GM23338 (cell line): ENCODE results near the gene STK39. TPM values are rescaled to one million over a fixed set of nuclear protein-coding genes. Genes with fewer than 3 reads are reported as not detected.

Experiments used
- ATAC-seq: fragments of 200-7000 bp; cut with Tn5 transposase; 3 replicates; pipeline ENCODE4 v1.9.1; 2020
- DNase-seq: peaks from one replicate; pipeline ENCODE4 v3.0.0-alpha.2; 2015; ENCODE audit warnings: low spot score
- H2AFZ ChIP-seq: fragments of 200-600 bp; sonication (generic); 2 replicates; pipeline ENCODE4 v1.8.0; 2016; ENCODE audit warnings: antibody characterized with exemption, mild to moderate bottlenecking, moderate library complexity
- H3F3A ChIP-seq: fragments of 200-600 bp; sonication (generic); replicated peaks from 2 replicates; pipeline ENCODE4 v1.8.0; 2017; ENCODE audit warnings: antibody characterized with exemption, mixed run types, low read depth
- H3K27ac ChIP-seq: fragments of 200-600 bp; sonication (generic); 2 replicates; pipeline ENCODE4 v1.6.1; 2016; ENCODE audit warnings: low read depth
- H3K27me3 ChIP-seq: fragments of 200-600 bp; sonication (generic); 2 replicates; pipeline ENCODE4 v1.8.0; 2016; ENCODE audit warnings: mild to moderate bottlenecking, mixed run types, moderate library complexity; ENCODE audit not compliant: insufficient read depth
- H3K36me3 ChIP-seq: fragments of 200-600 bp; sonication (generic); 2 replicates; pipeline ENCODE4 v1.8.0; 2016; ENCODE audit warnings: mild to moderate bottlenecking; ENCODE audit not compliant: insufficient read depth
- H3K4me1 ChIP-seq: fragments of 200-600 bp; sonication (generic); 2 replicates; pipeline ENCODE4 v1.8.0; 2016; ENCODE audit warnings: mild to moderate bottlenecking, moderate library complexity; ENCODE audit not compliant: insufficient read depth
- H3K4me2 ChIP-seq: fragments of 200-600 bp; sonication (generic); 2 replicates; pipeline ENCODE4 v1.7.1; 2017; ENCODE audit warnings: mixed run types
- H3K4me3 ChIP-seq: fragments of 200-600 bp; sonication (generic); 2 replicates; pipeline ENCODE4 v1.6.1; 2016; ENCODE audit warnings: mixed run types
- H3K79me2 ChIP-seq: fragments of 200-600 bp; sonication (generic); replicated peaks from 2 replicates; pipeline ENCODE4 v1.8.0; 2017; ENCODE audit warnings: mild to moderate bottlenecking; ENCODE audit not compliant: insufficient read depth
- H3K9me2 ChIP-seq: fragments of 200-600 bp; sonication (generic); 2 replicates; pipeline ENCODE4 v1.8.0; 2017; ENCODE audit not compliant: insufficient read depth
- H4K20me1 ChIP-seq: fragments of 200-600 bp; sonication (generic); replicated peaks from 2 replicates; pipeline ENCODE4 v1.8.0; 2017; ENCODE audit warnings: mild to moderate bottlenecking; ENCODE audit not compliant: insufficient read depth
- H3K27ac Mint-ChIP-seq: 2 replicates; pipeline ENCODE4 v1.8.0; 2020; ENCODE audit warnings: inconsistent platforms, mild to moderate bottlenecking, moderate library complexity, mixed read lengths
- H3K27me3 Mint-ChIP-seq: 3 replicates; pipeline ENCODE4 v1.8.0; 2022; ENCODE audit warnings: low read depth, mild to moderate bottlenecking, moderate library complexity, mixed read lengths, inconsistent platforms; ENCODE audit not compliant: insufficient read depth, poor library complexity
- H3K36me3 Mint-ChIP-seq: 3 replicates; pipeline ENCODE4 v1.8.0; 2021; ENCODE audit warnings: low read depth, mild to moderate bottlenecking, inconsistent platforms, moderate library complexity, mixed read lengths
- H3K4me1 Mint-ChIP-seq: 3 replicates; pipeline ENCODE4 v1.8.0; 2020; ENCODE audit warnings: mild to moderate bottlenecking, inconsistent platforms, mixed read lengths
- H3K4me3 Mint-ChIP-seq: 3 replicates; pipeline ENCODE4 v1.8.0; 2021; ENCODE audit warnings: moderate library complexity, mild to moderate bottlenecking, inconsistent platforms, mixed read lengths
- H3K9me3 Mint-ChIP-seq: 3 replicates; pipeline ENCODE4 v1.8.0; 2020; ENCODE audit warnings: moderate library complexity, mild to moderate bottlenecking, inconsistent platforms, mixed read lengths
- CREB1 ChIP-seq: fragments of 250-450 bp; sonication (Bioruptor Pico); IDR thresholded peaks from 2 replicates; pipeline ENCODE4 v1.5.0; 2020; ENCODE audit warnings: low read depth, mild to moderate bottlenecking, moderate library complexity
- CTCF ChIP-seq, 2 experiments: fragments of 200-600 bp in 1 of 2; sonication (generic) in 1 of 2; conservative IDR thresholded peaks; 2 replicates each; pipeline versions ENCODE4 v1.5.1 to v1.6.1; 2016 to 2017; ENCODE audit warnings: antibody characterized with exemption in 2 of 2, low read depth in 2 of 2, mild to moderate bottlenecking in 2 of 2, moderate library complexity in 1 of 2
- JUNB ChIP-seq: IDR thresholded peaks from one replicate; pipeline ENCODE4 v1.6.1; 2016; ENCODE audit warnings: antibody characterized with exemption; ENCODE audit not compliant: unreplicated experiment
- NANOG ChIP-seq: IDR thresholded peaks from 2 replicates; pipeline ENCODE4 v1.6.1; 2016; ENCODE audit warnings: antibody characterized with exemption, borderline replicate concordance
- ZNF114 ChIP-seq: fragments of 250-450 bp; sonication (Bioruptor Pico); IDR thresholded peaks from 2 replicates; pipeline ENCODE4 v1.5.0; 2020; ENCODE audit warnings: mild to moderate bottlenecking, moderate library complexity
- ZNF331 ChIP-seq: fragments of 250-450 bp; sonication (Bioruptor Pico); IDR thresholded peaks from 2 replicates; pipeline ENCODE4 v1.5.0; 2020; ENCODE audit warnings: low read depth, mild to moderate bottlenecking, moderate library complexity
- polyA plus RNA-seq: library from polyadenylated mRNA; unstranded; fragments of >200 nt; fragmentation: Nextera tagmentation; extraction: Ambion mirVana; gene quantifications from 2 replicates; pipeline ENCODE4 v1.2.1, GENCODE V29; 2016
- total RNA-seq: library from RNA; depleted of rRNA; stranded (reverse); fragments of >200 nt; shearing (Covaris generic); gene quantifications from 2 replicates; pipeline ENCODE4 v1.2.3, GENCODE V29; 2014
- TF ChIP-seq, protein P1 (sequence below): IDR thresholded peaks from 2 replicates; pipeline ENCODE4 v1.6.1; 2016; ENCODE audit warnings: antibody characterized with exemption
- TF ChIP-seq, protein P2 (sequence below): IDR thresholded peaks from one replicate; pipeline ENCODE4 v1.6.1; 2018; ENCODE audit warnings: antibody characterized with exemption; ENCODE audit not compliant: unreplicated experiment

STK39 gene
- total and polyA plus RNA-seq, 2 experiments from 2014 or later: 9.5 to 16.9 TPM

DNA sequence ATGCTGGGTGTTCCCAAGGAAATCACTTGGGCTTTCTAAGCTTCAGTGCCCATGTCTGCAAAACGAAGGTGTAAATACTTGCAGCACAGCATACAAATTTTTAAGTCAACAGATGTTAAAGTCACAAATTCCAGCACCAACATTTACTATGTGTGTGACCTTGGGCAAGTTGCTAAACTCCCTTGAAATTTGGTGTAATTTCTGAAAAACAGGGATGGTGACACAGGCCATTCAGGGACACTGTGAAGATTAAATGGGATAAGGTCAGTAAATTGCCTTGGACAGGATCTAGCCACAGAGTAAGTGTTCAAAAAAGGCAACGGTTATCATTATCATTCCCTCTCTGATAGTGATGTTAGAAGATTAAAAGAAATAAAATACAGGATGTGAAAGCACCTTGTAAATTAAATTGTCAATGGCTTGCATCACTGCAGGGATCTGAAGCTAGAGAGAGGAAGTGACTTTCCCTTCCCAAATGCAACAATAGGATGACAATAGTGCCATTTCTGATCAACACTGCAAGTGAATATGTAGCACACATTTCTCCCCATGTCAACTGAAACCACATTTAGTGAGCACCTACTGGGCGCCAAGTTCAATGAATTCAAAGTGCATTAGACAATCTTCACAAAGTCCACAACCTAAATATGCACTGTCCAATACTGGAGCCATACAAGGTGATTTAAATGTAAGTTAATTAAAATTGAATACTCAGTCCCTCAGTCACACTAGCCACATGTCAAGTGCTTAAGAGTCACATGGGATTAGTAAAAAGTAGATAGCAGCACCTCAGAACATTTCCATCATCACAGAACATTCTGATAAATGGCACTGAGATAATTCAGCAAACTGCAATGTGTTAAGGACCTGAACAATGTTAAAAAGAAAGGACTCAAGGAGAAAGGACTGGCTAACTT lies 81.2 kb downstream of the STK39 start:
- Histone ChIP-seq H3K36me3 (peaks cover 3% of the 10 kb centered on the region; the same call in 1 of the 2 replicates), H2AFZ (no peak overlapping the region), H4K20me1 (no peaks in the 10 kb centered on the region), H3K4me1 (peaks cover 20% of the 10 kb centered on the region), H3F3A (no peaks in the 10 kb centered on the region), H3K4me3 (no peak overlapping the region), H3K27me3 (no peaks in the 10 kb centered on the region), H3K79me2 (no peaks in the 10 kb centered on the region), H3K4me2 (no peak overlapping the region; the same call in 1 of the 2 replicates), H3K9me2 (0 out of 2 replicates have a peak, but pooled peaks cover 4% of the 10 kb centered on the region), H3K27ac (no peak overlapping the region)
- Mint-ChIP-seq H3K27ac (no peak overlapping the region), H3K36me3 (peaks cover 2% of the 10 kb centered on the region; the same call in 1 of the 3 replicates), H3K9me3 (no peaks in the 10 kb centered on the region), H3K4me1 (peaks cover 35% of the 10 kb centered on the region), H3K4me3 (no peak overlapping the region), H3K27me3 (no peaks in the 10 kb centered on the region)
- no peak for DNase-seq
- no peak for ATAC-seq
- no peak for TF ChIP-seq JUNB
- TF ChIP-seq CREB1 (CRISPR knock-in tag): no peak
- TF ChIP-seq ZNF114: no peak
- no peak for TF ChIP-seq NANOG
- TF ChIP-seq CTCF (conservative IDR thresholded peaks at IDR 0.05; ENCODE audit: low read depth in 2 of 2): no peak
- TF ChIP-seq, protein P1, sequence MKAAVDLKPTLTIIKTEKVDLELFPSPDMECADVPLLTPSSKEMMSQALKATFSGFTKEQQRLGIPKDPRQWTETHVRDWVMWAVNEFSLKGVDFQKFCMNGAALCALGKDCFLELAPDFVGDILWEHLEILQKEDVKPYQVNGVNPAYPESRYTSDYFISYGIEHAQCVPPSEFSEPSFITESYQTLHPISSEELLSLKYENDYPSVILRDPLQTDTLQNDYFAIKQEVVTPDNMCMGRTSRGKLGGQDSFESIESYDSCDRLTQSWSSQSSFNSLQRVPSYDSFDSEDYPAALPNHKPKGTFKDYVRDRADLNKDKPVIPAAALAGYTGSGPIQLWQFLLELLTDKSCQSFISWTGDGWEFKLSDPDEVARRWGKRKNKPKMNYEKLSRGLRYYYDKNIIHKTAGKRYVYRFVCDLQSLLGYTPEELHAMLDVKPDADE: no peak
- TF ChIP-seq, protein P2, sequence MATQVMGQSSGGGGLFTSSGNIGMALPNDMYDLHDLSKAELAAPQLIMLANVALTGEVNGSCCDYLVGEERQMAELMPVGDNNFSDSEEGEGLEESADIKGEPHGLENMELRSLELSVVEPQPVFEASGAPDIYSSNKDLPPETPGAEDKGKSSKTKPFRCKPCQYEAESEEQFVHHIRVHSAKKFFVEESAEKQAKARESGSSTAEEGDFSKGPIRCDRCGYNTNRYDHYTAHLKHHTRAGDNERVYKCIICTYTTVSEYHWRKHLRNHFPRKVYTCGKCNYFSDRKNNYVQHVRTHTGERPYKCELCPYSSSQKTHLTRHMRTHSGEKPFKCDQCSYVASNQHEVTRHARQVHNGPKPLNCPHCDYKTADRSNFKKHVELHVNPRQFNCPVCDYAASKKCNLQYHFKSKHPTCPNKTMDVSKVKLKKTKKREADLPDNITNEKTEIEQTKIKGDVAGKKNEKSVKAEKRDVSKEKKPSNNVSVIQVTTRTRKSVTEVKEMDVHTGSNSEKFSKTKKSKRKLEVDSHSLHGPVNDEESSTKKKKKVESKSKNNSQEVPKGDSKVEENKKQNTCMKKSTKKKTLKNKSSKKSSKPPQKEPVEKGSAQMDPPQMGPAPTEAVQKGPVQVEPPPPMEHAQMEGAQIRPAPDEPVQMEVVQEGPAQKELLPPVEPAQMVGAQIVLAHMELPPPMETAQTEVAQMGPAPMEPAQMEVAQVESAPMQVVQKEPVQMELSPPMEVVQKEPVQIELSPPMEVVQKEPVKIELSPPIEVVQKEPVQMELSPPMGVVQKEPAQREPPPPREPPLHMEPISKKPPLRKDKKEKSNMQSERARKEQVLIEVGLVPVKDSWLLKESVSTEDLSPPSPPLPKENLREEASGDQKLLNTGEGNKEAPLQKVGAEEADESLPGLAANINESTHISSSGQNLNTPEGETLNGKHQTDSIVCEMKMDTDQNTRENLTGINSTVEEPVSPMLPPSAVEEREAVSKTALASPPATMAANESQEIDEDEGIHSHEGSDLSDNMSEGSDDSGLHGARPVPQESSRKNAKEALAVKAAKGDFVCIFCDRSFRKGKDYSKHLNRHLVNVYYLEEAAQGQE: no peak
- no peak for TF ChIP-seq ZNF331 (CRISPR knock-in tag)
